ENCODE measurements around the gene RELT.

RELT gene

DNA sequence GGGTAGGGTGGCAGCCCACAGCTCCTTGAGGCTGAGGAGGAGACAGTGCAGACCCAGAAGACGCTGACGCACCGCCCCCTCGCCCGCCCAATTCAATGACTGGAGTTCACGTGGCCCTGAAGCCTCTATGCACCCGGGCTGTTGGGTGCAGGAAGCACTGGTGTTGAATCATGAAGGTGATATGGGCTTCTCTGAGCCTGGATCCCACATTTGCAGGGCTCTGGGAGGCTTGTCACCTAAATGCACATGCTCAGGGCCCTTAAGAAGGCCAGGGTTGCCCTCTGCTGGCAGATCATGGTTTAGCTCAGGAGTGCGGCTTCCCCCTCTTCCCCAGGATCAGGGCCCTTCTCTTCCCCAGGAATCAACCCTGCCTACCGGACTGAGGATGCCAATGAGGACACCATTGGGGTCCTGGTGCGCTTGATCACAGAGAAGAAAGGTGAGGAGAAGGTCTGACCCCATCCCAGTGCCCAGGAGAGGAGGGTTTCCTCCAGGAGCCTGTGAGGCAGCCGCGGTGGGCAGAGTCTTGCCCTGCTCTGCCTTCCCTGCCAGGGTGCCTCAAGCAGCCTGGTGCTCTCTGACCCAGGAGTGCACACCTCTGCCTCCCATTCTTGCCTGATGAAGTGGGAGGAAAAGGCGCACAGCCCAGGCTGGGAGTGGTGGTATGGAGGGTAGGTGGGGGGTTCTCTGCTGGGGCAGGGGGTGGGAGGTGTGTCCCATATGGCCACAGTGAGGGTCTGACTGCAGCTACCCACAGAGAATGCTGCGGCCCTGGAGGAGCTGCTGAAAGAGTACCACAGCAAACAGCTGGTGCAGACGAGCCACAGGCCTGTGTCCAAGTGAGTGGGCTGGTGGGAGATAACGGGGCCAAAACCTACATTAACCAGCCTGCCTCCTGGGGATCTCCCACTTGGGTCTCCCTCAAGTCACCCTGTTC is 17.5 kb downstream of the RELT start:
- DNase-seq: no peak

DNA sequence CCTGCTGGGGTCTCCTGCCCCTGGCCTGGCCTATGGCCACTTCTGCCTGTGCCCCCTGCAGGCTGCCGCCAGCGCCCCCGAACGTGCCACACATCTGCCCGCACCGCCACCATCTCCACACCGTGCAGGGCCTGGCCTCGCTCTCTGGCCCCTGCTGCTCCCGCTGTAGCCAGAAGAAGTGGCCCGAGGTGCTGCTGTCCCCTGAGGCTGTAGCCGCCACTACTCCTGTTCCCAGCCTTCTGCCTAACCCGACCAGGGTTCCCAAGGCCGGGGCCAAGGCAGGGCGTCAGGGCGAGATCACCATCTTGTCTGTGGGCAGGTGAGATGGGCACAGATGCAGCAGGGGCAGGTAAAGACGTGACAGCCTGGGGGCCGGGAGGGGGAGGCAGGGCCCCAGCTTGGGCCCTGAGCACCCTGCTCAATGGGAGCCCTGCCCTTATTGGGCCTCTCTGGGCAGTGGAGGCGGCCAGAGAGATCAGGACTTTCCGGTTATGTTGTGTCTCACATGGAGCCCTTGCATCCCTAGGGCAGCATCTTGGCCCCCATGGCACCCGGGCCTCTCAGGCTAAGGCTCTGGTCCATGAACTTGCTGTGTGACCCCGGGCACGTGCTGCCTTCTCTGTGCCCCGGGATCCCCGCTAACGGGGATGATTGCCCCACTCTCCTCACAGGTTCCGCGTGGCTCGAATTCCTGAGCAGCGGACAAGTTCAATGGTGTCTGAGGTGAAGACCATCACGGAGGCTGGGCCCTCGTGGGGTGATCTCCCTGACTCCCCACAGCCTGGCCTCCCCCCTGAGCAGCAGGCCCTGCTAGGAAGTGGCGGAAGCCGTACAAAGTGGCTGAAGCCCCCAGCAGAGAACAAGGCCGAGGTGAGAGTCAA is 18.5 kb downstream of the RELT start:
- DNase-seq: no peak

DNA sequence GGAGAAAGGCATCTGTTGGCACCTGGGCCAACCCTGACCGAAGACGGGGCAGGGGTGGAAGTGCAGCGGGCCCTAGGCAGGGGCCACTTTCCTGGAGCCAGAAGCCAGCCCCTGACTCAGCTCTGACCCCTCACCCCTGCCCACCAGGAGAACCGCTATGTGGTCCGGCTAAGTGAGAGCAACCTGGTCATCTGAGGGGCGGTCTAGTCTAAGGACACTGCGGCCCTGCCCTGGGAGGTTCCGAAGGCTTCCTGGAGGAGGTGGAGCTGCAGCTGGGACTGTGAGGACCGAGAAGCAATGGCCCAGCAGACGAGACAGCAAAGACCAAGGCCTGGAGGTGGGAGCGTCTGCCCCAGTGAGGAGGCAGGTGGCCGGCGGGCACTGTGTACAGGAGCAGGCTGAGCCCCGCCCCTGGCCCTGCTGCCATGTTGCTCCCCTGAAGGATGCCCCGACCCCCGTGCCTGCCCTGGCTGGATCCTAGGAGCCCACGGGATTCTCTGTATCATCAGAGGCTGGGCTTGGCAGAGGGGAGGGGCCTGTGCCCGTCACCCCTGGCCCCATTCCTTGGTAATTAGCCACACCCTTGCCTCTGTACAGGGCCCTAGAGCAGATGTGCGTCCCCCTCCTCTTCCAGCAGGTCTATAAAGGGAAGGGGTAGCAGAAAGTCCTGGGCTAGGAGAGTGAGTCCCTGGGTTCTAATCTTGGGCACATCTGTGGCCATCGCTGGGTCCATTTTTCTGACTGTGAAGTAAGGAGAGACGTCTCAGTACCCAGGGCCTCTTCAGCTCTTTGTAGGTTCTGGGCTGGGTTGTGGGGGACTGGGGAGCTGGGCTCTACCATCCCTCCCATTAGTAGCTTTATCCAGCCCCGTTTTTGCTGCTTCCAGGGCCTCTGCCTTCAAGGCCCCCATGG is 19.4 kb downstream of the RELT start:
- DNase-seq: no peak

DNA sequence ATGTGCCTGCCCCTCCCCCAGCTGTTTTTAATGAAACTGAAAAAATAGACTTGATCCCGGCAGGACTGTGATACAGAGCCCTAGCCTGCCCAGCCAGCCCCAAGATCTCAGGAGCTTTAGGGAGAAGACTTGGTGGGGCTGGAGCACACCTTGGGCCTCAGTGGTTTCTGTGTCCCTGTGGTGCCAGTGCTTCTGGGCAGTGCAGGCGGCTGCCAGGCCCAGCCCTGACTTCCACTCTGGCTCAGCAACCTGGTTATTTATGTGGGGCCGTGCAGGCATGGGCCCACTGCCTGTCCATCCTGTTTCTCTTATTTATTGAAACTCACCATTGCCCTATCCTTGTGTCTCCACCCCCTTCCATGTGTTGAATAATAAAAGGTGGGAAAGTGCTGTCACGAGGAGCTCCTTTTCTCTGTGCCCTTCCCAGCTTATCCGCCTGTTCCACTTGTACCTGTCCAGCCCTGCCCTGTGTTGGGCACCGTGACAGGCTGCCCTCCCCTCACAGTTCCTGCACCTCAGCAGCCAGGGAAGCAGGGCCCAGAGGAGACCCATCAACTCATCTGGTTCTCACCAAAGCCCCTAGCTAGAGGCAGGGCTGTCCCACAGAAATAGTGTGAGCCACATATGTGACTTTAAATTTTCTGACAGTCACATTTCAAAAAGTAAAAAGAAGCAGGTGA is 20.2 kb downstream of the RELT start:
- no peak for DNase-seq

DNA sequence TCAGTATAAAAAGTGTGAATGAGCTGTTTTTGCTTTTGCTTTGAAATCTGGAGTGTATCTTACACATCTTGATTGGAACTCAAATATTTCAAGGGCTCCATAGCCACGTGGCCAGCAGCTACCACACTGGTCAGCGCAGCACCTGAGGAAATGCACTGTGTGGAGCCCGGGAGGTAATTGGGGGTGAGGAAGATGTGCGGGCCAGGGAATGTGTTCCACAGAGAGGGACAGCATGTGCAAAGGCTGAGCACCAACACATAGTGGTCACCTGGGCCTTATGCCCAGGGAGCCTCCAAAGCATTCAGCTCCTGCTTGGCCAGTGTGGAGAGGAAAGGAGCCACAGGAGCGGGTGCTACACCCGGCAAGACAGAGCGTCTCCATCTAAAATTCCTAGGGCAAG is 20.8 kb downstream of the RELT start:
- DNase-seq: no peak

DNA sequence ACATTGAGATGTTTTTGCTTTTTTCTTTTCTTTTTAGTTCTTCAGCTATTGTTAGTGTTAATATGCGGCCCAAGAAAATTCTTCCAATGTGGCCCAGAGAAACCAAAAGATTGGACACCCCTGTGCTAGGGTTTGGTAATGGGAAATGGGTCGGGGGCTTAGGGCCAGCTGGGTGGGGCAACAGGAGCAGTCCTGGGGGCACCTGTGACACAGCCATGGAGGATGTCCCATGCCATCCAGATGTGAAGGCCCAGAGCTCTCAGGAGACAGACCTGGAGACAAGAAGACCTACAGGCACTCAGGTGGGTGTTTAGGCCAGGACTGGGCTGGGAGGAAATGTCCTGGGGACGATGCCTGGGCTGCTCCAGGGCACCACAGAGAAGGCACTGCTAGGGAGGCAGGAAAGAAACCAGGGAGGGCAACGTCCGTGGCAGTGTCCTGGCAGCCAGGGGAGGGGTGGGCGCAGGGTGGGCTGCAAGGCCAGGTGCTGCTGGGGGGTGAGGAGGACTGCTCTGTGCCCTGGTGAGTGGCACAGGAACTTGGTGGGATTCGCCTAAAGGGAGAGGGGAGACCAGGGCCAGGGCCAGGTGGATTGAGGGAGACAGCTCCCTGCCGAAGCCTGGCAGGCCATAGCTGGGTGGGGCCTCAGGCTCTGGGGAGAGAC is 21.4 kb downstream of the RELT start:
- DNase-seq: no peak

DNA sequence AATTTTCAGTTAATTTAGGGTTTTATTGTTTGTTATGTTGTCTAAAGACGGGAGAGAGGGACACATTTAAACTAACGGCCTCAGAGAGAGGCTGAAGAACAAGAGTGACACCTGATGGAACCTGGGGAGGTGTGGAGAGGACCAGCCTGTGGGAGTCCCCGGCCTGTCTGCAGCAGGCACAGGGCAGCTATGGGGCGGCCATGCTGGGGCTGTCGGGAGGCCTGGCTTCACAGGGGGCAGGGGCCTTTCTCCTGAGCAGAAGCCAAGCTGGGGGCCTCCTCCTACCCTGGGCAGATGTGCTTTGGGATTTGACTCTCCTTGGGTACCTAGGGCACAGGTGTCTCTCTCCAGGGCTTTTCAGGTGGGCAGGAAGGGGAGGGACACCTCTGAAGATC is 21.9 kb downstream of the RELT start:
- DNase-seq: no peak

DNA sequence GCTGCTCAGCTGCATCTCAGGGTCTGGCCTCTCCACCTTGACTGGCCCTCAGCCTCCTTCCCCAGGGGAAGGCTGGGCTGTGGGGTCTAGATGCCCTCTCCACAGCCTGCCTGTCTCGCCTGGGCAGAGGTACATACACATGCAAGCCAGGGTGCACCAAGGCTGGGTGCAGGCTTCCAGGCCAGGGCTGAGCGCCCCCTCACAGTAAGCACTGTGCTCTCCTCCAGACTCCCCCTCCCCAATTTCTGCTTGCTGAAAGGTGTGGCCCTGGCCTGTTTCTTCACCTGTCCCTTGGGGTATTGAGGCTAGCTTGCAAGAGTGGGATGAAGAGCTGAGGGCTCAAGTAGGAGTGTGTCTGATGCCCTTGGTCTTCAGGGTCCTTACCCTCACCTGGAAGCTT is 22.5 kb downstream of the RELT start:
- no peak for DNase-seq

DNA sequence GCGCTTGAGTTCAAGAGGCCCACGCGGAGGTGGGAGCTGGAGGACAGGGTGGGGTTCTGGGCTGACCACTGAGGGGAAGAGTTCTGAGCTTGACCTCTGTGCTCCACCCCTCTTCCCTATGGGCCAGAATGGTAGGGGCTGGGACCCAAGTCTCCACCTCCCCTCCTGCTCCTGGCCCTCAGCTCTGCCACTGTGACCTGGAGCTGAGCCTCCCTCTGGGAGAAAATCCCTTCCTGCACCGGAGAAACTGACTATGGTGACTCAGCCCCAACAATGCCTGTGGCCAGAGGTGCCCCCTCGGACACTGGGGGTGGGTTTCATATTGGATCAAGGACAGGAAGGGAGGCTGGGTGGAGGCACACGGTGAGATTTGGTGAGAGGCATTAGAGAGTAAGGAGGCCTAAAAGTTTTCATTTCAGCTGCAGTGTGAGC is 23.0 kb downstream of the RELT start:
- DNase-seq: no peak

DNA sequence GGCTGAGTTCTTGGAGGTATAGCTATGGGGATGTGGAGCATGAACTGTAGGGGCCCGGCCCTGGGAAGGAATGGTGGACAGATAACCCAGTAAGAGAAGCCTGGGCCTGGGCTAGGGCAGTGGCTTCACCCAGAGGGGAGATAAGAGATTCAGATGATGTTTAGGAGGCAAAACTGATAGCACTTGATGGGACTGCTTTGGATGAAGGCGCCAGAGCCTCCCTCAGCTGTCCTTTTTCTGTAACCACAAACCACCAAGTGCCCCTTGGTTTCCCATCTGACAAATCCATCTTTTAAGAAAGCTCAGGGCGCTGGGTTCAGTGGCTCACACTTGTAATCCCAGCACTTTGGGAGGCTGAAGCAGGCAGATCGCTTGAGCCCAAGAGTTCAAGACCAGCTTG is 23.4 kb downstream of the RELT start:
- no peak for DNase-seq

DNA sequence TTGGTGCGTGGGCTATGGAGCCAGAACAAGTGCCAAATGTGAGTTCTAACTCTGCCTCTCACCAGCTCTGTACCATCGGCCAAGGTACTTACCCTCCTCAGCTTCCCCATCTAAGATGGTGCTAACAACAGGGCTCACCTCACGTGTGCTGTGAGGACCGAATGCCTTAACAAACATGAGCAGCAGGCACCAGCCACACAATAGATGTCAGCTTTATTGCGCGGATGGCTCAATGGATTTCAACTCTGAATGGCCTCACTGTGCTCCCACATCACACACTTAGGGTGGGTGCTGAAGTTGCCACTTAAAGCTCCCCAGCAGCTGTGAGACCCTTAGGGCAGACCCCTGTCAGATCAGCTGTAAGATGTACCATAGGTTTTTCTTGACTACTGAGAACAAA is 24.1 kb downstream of the RELT start:
- no peak for DNase-seq

DNA sequence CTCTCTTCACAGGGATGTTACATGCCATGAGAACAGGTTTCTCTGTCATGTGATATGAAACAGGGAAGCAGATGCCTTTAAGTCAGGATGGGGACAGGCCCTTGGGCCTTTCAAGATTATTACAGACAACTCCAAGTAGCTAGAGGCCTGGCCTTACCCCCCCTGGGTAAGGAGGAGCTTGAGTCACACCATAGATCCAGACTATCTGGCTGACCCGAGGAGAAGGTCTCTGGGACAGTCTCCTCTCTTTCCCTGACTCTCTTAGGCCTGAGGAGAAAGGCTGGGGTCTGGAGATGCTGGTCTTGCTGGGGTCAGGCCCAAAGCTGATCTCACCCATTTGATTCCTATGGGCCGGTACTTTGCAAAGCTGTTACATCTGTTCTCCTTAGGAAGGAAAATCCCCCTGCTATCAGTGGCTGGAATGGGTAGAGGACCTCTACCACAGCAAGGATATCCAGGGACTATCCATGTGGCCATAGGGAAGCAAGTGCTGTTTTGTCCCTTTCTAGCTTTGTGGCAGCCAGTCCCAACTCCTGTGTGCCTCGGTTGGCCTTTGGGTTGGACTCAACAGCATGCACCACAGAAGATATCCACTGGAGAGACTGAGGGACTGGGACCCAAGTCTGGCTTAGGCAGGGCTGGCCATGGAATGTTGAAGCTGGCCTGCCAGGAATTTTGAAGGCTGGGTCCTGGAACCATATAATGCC is 25.2 kb downstream of the RELT start:
- DNase-seq: no peak

DNA sequence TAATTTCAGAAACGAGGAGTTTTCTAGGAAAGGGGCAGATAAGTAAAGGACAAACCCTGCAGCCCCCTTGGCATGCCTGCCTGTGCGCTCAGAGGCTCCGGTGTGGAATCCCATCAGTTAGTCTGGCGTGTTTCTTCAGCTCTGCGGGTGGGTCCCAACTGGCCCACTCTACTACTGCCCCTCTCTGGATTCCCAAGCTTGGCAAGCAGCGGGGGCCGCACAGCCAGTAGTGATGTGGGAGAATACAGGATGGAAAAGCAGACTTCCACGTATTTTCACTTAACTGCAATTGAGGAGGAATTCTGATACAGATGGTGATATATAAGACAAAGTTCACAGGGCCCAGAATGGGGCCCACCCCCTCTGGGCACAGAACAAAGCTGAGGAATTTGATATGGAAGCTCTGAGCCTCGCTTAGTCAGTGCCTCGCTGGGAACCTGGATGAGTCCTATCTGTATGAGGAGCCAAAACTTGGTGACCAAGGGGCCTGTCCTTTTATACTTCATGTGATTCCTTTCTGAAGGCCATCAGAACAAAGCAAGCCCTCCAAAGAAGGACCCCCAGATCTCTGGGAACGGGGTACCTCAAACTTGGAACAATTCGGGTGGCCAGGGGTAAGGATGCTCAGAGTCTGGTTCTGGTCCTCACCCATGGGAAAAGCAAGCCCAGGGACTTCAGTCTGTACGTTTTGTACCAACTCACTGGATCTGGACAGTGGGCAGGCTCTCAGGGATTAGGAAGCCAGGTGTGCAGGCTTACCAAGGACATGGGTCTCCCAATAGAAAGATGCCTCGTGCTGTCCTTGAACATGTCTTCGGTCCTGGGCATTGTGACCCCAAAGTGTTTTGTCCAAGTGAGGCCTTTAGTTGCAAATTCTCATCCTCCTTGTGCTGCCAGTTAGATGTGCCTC is 26.0 kb downstream of the RELT start:
- DNase-seq: no peak

DNA sequence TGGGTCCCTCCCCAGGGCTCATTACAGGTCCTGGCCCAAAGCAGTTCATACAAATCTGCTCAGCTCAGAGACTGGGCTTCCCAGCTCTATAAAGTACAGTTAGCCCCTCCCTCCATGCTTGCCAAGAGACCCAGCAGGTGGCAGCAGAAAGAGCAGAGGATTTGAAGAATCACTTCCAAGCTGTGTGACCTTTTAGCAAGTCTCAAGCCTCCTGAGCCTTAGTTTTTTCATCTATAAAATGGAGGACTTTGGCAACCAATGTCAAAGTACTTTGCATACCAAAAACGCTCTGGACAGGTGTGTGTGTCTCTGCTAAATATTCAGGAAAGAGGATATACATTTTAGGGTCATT is 26.6 kb downstream of the RELT start:
- DNase-seq: no peak

DNA sequence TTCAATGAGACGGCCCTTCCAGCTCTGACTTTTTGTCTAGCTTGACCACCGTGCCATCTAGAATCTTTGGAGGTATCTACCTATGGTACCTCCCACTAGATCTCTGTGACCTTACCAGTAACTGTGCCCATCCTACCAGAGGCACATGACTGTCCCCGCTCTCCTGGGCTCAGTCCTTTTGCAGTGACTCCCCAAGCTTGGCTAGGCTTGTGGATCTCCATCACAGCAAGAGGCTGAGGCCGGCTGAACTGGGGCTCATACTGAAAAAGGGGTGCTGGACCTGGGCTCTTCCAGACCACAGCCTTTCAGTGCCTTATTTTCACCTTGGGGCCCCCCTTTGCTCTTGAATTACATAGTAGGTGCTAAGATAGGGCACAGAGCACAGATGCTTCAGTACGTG is 27.3 kb downstream of the RELT start:
- DNase-seq: no peak

DNA sequence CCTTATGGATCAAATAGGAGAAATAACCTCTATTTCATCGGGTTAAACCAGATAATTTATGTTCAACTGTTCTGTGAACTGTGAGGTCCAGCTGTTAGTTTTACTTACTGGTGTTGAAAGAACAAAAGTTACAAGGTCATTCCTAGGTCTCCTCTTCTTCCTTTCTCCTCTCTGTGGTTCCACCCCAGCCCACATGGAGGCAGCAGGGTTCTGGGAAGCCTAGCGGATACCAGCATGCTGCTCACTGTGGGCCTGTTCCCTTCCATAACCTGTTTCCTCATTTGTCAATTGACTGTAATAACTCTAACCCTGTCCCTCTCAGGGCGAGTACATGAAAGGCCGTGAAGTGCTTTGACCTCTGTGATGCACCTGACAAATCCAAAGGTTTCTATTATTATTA is 27.8 kb downstream of the RELT start:
- no peak for DNase-seq

DNA sequence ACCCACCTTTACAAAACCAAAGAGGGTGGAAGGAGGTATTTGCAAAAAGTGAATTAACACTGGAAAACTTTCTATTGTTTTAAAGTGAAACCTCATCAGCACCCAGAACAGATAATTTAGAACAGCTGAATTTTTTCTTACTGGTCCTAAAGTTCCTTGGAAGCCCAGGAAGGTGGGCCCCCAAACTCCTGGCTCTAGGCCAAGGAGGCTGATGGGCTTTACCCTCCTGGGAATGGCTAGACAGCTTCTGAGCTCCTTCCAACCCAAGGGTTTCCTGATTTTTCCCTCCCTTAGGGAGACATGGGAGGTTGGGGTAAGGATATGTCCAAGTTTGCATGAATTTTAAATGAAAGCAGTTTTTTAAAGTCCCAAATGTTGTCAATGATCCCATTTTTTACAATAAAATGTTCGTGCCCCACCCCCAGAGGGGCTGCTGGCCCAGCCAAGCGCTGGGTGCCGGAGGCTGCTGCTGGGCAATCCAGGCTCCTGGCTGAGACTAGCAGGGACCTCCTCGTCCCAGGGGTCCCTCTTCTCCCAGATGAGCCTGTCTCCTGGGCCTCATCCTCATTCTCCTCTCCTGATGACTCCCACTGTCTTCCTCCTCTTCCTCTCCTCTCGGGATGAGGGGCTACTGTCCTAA is 28.4 kb downstream of the RELT start:
- DNase-seq: no peak

DNA sequence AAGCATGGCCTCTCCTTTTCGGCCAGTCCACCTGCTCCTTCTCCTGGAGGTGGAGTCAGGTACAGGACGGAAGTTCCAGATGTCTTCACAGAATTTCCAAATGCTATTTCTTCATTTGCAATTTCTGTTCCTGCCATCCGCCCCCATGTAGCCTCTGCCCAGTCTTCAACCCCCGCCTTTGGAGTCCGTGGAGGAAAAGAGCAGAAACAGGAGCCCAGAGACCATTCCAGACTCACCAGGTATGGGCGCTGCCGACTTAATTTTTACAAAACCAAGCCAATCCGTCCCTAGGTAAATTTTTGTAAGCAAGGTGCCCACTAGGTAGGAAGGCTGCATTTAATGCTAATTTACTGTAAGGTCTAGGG is 28.9 kb downstream of the RELT start:
- no peak for DNase-seq

DNA sequence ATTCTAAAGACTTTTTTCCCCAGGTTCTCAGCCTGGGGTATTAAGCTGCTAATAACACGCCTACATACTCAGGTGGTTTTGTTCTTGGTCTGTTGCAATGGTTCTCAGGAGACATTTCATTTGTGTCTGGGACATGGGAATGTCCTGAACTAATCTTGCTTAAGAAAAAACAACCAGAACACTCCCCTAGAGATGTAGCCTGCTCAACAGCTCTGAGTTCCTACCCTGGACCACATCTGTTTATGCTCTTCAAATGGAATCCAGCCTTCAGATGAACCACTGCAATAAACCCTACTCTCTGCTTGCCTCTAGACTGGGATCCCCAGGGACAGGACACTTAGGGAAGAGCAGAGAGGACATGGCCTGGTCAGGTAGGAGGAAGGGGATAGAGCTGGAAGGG is 29.9 kb downstream of the RELT start:
- DNase-seq: no peak

DNA sequence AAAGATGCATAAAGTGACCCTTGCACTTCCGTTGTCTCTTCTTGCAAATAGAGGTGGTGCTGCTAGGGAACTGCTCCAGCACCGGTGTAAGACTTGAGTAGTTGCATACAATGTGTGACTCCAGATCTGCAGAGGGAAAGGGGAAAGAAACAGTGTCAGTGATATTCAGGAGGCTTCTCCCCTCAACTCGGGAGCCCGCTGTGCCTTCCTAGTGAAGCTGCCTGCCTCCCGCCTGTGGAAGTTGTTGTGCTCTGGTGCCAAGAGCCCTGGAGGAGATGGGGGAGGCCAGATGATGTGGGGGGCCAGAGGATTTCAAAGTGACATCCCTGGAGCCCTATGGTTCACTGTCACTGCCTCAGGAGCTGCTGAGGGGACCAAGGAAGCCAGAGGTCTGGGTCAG is 30.4 kb downstream of the RELT start:
- DNase-seq: no peak

Data from NCI-H1436 treated with DMSO at 0.1 percent for 48 hours (cell line).